OCI-LY7 (cell line): Measurements from ENCODE around the gene DDX39B. TPM values are rescaled to one million over a fixed set of nuclear protein-coding genes. Genes with fewer than 3 reads are reported as not detected.

Source experiments
- BruUV-seq: library from RNA; stranded (reverse); fragments of 400-500 nt; replicated peaks from 2 replicates; lab custom pipeline; 2021; lab: Mats Ljungman, UMichigan
- CTCF ChIA-PET: fragments of 300-600 bp; sonication (Branson Sonifier 250); formaldehyde crosslinking; loops from one replicate; lab custom pipeline; 2022; ENCODE audit warnings: antibody characterized with exemption; ENCODE audit not compliant: unreplicated experiment; lab: Charles Lee
- POLR2A ChIA-PET: fragments of 300-600 bp; sonication (Branson Sonifier 250); formaldehyde crosslinking; loops from one replicate; lab custom pipeline; 2022; ENCODE audit warnings: antibody characterized with exemption; lab: Charles Lee
- DNase-seq: peaks from one replicate; pipeline ENCODE4 v3.0.0-alpha.2; 2015; ENCODE audit warnings: low spot score
- H2AFZ ChIP-seq: fragments of 200-600 bp; sonication (generic), shearing (Covaris generic); 2 replicates; pipeline ENCODE4 v1.6.1; 2014; ENCODE audit warnings: mild to moderate bottlenecking, antibody characterized with exemption, low read length, moderate library complexity
- H3K27ac ChIP-seq: fragments of 200-600 bp; sonication (generic); 2 replicates; pipeline ENCODE4 v1.5.1; 2014; ENCODE audit warnings: mixed run types, low read depth, mild to moderate bottlenecking, moderate library complexity, low read length, inconsistent platforms; ENCODE audit not compliant: poor library complexity, severe bottlenecking
- H3K36me3 ChIP-seq: fragments of 200-600 bp; sonication (generic); 2 replicates; pipeline ENCODE4 v1.6.1; 2014; ENCODE audit warnings: mild to moderate bottlenecking, antibody characterized with exemption, low read length, moderate library complexity, mixed read lengths; ENCODE audit not compliant: insufficient read depth
- H3K4me1 ChIP-seq: fragments of 200-600 bp; sonication (generic); 2 replicates; pipeline ENCODE4 v1.5.1; 2014; ENCODE audit warnings: mild to moderate bottlenecking, low read length; ENCODE audit not compliant: insufficient read depth, poor library complexity, severe bottlenecking
- H3K4me2 ChIP-seq: fragments of 200-600 bp; sonication (generic); 2 replicates; pipeline ENCODE4 v1.6.1; 2014; ENCODE audit warnings: mild to moderate bottlenecking, low read length
- H3K4me3 ChIP-seq: fragments of 200-600 bp; sonication (generic); 2 replicates; pipeline ENCODE4 v1.5.1; 2014; ENCODE audit warnings: mild to moderate bottlenecking, low read depth, low read length; ENCODE audit not compliant: poor library complexity, severe bottlenecking
- H3K79me2 ChIP-seq: fragments of 200-600 bp; sonication (generic); 2 replicates; pipeline ENCODE4 v1.6.1; 2016; ENCODE audit warnings: low read depth, mild to moderate bottlenecking, low read length, moderate library complexity, mixed read lengths; ENCODE audit not compliant: insufficient read depth
- H3K9me2 ChIP-seq: fragments of 200-600 bp; sonication (generic); 2 replicates; pipeline ENCODE4 v1.6.1; 2016; ENCODE audit warnings: mild to moderate bottlenecking, low read length, mixed read lengths; ENCODE audit not compliant: insufficient read depth
- H3K9me3 ChIP-seq: fragments of 200-600 bp; sonication (generic); 2 replicates; pipeline ENCODE4 v1.6.1; 2014; ENCODE audit warnings: mild to moderate bottlenecking, mixed run types, low read length, mixed read lengths
- H4K20me1 ChIP-seq: fragments of 200-600 bp; sonication (generic); 2 replicates; pipeline ENCODE4 v1.6.1; 2014; ENCODE audit warnings: mild to moderate bottlenecking, antibody characterized with exemption, low read length, moderate library complexity, mixed read lengths; ENCODE audit not compliant: insufficient read depth
- EZH2phosphoT487 ChIP-seq: fragments of 200-600 bp; sonication (generic); IDR thresholded peaks from 2 replicates; pipeline ENCODE4 v1.6.1; 2018; ENCODE audit warnings: low read depth, borderline replicate concordance, mild to moderate bottlenecking, mixed run types, antibody characterized with exemption, low read length, moderate library complexity, mixed read lengths
- intact Hi-C: fragments of 100-400 bp; cut with micrococcal nuclease; formaldehyde crosslinking; loops from one replicate; pipeline ENCODE4 v1.10.0; 2022; ENCODE audit not compliant: unreplicated experiment
- total RNA-seq, 2 experiments: library from RNA; depleted of rRNA in 1 of 2; stranded (reverse); fragments of >200 nt in 1 of 2; shearing (Covaris generic) in 1 of 2; gene quantifications; 2 replicates each; pipeline ENCODE4 v1.2.3, GENCODE V29; 2014 to 2022
- TF ChIP-seq, protein P1 (sequence below): fragments of 200-600 bp; sonication (generic); conservative IDR thresholded peaks from 2 replicates; pipeline ENCODE4 v1.5.1; 2014; ENCODE audit warnings: mild to moderate bottlenecking, antibody characterized with exemption, low read length, moderate library complexity, mixed read lengths

DDX39B gene
- total RNA-seq, 2 experiments from 2014 or later: 481 to 736 TPM

DNA sequence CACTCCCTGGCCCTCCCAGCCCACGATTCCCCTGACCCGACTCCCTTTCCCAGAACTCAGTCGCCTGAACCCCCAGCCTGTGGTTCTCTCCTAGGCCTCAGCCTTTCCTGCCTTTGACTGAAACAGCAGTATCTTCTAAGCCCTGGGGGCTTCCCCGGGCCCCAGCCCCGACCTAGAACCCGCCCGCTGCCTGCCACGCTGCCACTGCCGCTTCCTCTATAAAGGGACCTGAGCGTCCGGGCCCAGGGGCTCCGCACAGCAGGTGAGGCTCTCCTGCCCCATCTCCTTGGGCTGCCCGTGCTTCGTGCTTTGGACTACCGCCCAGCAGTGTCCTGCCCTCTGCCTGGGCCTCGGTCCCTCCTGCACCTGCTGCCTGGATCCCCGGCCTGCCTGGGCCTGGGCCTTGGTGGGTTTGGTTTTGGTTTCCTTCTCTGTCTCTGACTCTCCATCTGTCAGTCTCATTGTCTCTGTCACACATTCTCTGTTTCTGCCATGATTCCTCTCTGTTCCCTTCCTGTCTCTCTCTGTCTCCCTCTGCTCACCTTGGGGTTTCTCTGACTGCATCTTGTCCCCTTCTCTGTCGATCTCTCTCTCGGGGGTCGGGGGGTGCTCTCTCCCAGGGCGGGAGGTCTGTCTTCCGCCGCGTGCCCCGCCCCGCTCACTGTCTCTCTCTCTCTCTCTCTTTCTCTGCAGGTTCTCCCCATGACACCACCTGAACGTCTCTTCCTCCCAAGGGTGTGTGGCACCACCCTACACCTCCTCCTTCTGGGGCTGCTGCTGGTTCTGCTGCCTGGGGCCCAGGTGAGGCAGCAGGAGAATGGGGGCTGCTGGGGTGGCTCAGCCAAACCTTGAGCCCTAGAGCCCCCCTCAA, 30.5 kb upstream of the DDX39B start, which contains the start of gene LTA:
TSS of gene LTA (plus strand) at position 249 of the 871 bp plus-strand sequence. CDS start at position 703, 454 bp downstream.
- H3K4me1 ChIP-seq: peaks cover 99% of the 10 kb centered on the region
- POLR2A ChIA-PET: interaction anchor here (3.3 kb wide), 1 partner anchor 13 kb away, joined by 19 read pairs; the partner anchor contains the start of gene LST1
- H3K4me3 ChIP-seq: peak within 1 kb of the TSS; percentile 68
- CTCF ChIA-PET: interaction anchor here (1.0 to 1.5 kb wide), 2 partner anchors 14 kb away, joined by 3 read pairs; partner anchors contain the start of gene LST1
- H2AFZ ChIP-seq: peak within 1 kb of the TSS; percentile 67; the same call in 1 of the 2 replicates
- peak within 1 kb of the TSS; percentile 75 for H3K27ac ChIP-seq
- H3K4me2 ChIP-seq: peak within 1 kb of the TSS; percentile 82
- TF ChIP-seq, protein P1, sequence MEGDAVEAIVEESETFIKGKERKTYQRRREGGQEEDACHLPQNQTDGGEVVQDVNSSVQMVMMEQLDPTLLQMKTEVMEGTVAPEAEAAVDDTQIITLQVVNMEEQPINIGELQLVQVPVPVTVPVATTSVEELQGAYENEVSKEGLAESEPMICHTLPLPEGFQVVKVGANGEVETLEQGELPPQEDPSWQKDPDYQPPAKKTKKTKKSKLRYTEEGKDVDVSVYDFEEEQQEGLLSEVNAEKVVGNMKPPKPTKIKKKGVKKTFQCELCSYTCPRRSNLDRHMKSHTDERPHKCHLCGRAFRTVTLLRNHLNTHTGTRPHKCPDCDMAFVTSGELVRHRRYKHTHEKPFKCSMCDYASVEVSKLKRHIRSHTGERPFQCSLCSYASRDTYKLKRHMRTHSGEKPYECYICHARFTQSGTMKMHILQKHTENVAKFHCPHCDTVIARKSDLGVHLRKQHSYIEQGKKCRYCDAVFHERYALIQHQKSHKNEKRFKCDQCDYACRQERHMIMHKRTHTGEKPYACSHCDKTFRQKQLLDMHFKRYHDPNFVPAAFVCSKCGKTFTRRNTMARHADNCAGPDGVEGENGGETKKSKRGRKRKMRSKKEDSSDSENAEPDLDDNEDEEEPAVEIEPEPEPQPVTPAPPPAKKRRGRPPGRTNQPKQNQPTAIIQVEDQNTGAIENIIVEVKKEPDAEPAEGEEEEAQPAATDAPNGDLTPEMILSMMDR: no peak
- no peak for TF ChIP-seq EZH2phosphoT487
- H3K36me3 ChIP-seq: peaks cover 2% of the 10 kb centered on the region; the same call in 1 of the 2 replicates
- H3K9me2 ChIP-seq: no peaks in the 10 kb centered on the region
- intact Hi-C loops: loop anchor here (1.0 kb wide), 1 partner anchor 12 kb away; no protein-coding TSS in a partner anchor
- H3K9me3 ChIP-seq: no peaks in the 10 kb centered on the region
- H4K20me1 ChIP-seq: no peaks in the 10 kb centered on the region
- TSS peak; percentile 51 for BruUV-seq
- H3K79me2 ChIP-seq: peaks cover 14% of the 10 kb centered on the region; the same call in 1 of the 2 replicates
- peak; percentile 70 for DNase-seq

DNA sequence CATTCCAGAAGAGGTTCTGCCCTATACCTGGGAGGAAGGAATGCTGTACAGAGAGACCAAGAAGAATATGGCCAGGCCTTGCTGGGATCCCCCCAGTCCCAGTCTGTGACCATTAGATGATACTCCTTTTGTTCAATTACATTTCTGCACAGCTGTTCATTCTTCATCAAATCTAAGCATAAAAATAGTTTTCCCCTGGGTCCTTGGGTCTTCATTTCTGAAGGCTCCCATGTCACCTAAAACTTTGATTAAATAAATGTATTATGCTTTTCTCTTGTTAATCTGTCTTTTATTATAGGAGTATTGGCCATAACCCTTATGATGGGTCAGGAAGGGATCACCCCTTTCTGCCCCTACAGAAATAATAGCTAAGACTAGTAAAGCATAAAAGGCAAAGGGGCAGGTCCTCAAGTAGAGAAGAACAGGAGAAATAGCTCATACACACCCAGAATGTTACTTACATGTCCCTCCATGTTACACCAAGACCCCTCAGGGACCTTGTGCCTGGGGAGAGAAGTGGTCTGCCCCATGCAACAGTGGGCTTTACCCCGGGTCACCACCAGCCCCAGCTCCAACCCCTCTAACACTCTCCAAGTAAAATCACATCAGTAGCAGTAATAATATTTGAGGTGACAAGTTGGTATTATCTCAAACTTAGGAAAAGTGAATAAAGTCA, 28.2 kb upstream of the DDX39B start:
- CTCF ChIA-PET: interaction anchor here (0.6 to 0.7 kb wide), 2 partner anchors 12 to 19 kb away, joined by 3 read pairs; no protein-coding TSS in a partner anchor
- POLR2A ChIA-PET: interaction anchor here (0.6 to 3.3 kb wide), 9 partner anchors 10 to 25 kb away, joined by 3 to 19 read pairs (median 4); partner anchors contain the start of gene LST1
- Histone ChIP-seq H3K79me2 (peaks cover 10% of the 10 kb centered on the region; the same call in 1 of the 2 replicates), H2AFZ (no peak overlapping the region), H4K20me1 (no peaks in the 10 kb centered on the region), H3K9me2 (no peaks in the 10 kb centered on the region), H3K4me1 (peaks cover 79% of the 10 kb centered on the region), H3K4me3 (peak overlapping the region; percentile 68), H3K4me2 (peak overlapping the region; percentile 82), H3K36me3 (no peaks in the 10 kb centered on the region), H3K27ac (peak overlapping the region; percentile 75), H3K9me3 (no peaks in the 10 kb centered on the region)
- TSS peak; percentile 33 for BruUV-seq
- DNase-seq: no peak
- TF ChIP-seq, protein P1: no peak
- no peak for TF ChIP-seq EZH2phosphoT487
- intact Hi-C loops: no loop called here
